Endodermal cell (in vitro differentiated cells): ENCODE measurements around the gene RNF121. TPM values are rescaled to one million over a fixed set of nuclear protein-coding genes. Genes with fewer than 3 reads are reported as not detected.
A peak's percentile ranks its signal among the peaks of the same experiment; 100 is the strongest.

Experiments
- DNase-seq: peaks from one replicate; pipeline ENCODE4 v3.0.0-alpha.2; 2017
- H3K27ac ChIP-seq: 2 replicates; pipeline ENCODE4 v1.5.1; 2013; ENCODE audit warnings: mild to moderate bottlenecking, low read depth, low read length, moderate library complexity
- H3K27me3 ChIP-seq: 2 replicates; pipeline ENCODE4 v1.6.1; 2013; ENCODE audit warnings: mild to moderate bottlenecking, low read length, moderate library complexity; ENCODE audit not compliant: insufficient read depth, control insufficient read depth, poor library complexity, severe bottlenecking
- H3K36me3 ChIP-seq: 2 replicates; pipeline ENCODE4 v1.7.0; 2013; ENCODE audit warnings: mild to moderate bottlenecking, low read length, moderate library complexity; ENCODE audit not compliant: control insufficient read depth, insufficient read depth
- H3K4me1 ChIP-seq: one replicate; pipeline ENCODE4 v1.7.0; 2013; ENCODE audit warnings: low read length; ENCODE audit not compliant: control insufficient read depth, insufficient read depth
- H3K4me3 ChIP-seq: 2 replicates; pipeline ENCODE4 v1.5.1; 2013; ENCODE audit warnings: mild to moderate bottlenecking, low read length, moderate library complexity
- H3K9ac ChIP-seq: 2 replicates; pipeline ENCODE4 v1.6.1; 2013; ENCODE audit warnings: mild to moderate bottlenecking, low read length, moderate library complexity; ENCODE audit not compliant: poor library complexity, severe bottlenecking; ENCODE audit errors: extremely low read depth
- H3K9me3 ChIP-seq: 2 replicates; pipeline ENCODE4 v1.6.1; 2013; ENCODE audit warnings: mild to moderate bottlenecking, low read length, moderate library complexity; ENCODE audit not compliant: control insufficient read depth
- H3K27ac Mint-ChIP-seq: 2 replicates; pipeline ENCODE4 v1.8.0; 2020; ENCODE audit warnings: mixed read lengths
- H3K27me3 Mint-ChIP-seq: 2 replicates; pipeline ENCODE4 v1.8.0; 2021; ENCODE audit warnings: mild to moderate bottlenecking, mixed read lengths; ENCODE audit not compliant: insufficient read depth
- H3K36me3 Mint-ChIP-seq: 2 replicates; pipeline ENCODE4 v1.8.0; 2020; ENCODE audit warnings: low read depth, mixed read lengths
- H3K4me1 Mint-ChIP-seq: 2 replicates; pipeline ENCODE4 v1.8.0; 2020; ENCODE audit warnings: mixed read lengths
- H3K4me3 Mint-ChIP-seq: 2 replicates; pipeline ENCODE4 v1.8.0; 2020; ENCODE audit warnings: mild to moderate bottlenecking, moderate library complexity, mixed read lengths
- H3K9me3 Mint-ChIP-seq: 2 replicates; pipeline ENCODE4 v1.8.0; 2020; ENCODE audit warnings: mild to moderate bottlenecking, mixed read lengths
- WGBS, 2 experiments: methylation state at CpG; one replicate each; pipeline versions ENCODE4 v1.1.5 to v1.1.7; 2013; ENCODE audit warnings: missing lambda C conversion rate in 2 of 2, mixed read lengths in 1 of 2; ENCODE audit not compliant: insufficient coverage in 1 of 2, insufficient read length in 1 of 2; 5-methylcytosine and 5-hydroxymethylcytosine counted together
- total RNA-seq, 2 donors: library from RNA; stranded (reverse); fragmentation: NEBNext Ultra II Directional in 1 of 2; extraction: Animal tissue kit (Norgen Biotek cat#: 25700) in 1 of 2; gene quantifications; 2 replicates in 1 of 2; 3 replicates in 1 of 2; pipeline ENCODE4 v1.2.1, GENCODE V29; 2021
- TF ChIP-seq, protein P1 (sequence below): fragments of 200-600 bp; sonication (generic); conservative IDR thresholded peaks from 2 replicates; pipeline ENCODE4 v1.5.0; 2021; ENCODE audit warnings: antibody characterized with exemption, mild to moderate bottlenecking

RNF121 gene
- total RNA-seq, 2 donors from 2014 or later: 50.9 to 52.2 TPM

DNA sequence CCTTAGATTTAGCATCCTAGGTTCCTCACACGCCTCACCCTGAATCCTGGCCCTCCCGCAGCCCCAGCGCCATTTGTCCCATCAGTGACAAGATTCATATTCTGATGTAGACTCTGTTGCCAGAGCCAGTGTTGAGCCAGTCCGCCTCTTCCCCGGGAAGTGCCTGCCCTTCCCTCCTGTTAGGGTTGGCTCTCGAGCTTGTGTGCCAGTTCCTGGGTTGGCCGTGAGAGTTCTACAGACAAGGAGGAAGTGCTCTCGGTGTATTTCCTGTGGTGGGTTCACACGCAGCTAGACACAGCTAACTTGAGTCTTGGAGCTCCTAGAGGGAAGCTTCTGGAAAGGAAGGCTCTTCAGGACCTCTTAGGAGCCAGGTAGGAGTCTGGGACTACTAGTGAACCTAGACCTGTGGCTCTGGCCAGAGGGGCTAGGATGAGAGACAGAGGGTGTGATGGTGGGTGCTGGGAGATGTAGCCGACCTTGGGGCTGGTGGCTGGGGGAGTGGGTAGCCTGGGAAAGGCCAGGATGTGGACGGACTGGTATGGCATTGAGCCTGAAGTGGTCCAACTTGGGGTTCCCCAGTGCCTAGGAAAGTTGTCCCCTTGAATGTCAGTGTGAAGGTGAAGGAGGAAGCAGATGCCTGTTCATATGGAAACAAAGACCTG lies 69.9 kb downstream of the RNF121 start, which contains the start of gene IL18BP:
TSS of gene IL18BP (plus strand) at position 261 of the 662 bp plus-strand sequence. CDS start 1,076 bp downstream, outside the sequence.
- TF ChIP-seq, protein P1, sequence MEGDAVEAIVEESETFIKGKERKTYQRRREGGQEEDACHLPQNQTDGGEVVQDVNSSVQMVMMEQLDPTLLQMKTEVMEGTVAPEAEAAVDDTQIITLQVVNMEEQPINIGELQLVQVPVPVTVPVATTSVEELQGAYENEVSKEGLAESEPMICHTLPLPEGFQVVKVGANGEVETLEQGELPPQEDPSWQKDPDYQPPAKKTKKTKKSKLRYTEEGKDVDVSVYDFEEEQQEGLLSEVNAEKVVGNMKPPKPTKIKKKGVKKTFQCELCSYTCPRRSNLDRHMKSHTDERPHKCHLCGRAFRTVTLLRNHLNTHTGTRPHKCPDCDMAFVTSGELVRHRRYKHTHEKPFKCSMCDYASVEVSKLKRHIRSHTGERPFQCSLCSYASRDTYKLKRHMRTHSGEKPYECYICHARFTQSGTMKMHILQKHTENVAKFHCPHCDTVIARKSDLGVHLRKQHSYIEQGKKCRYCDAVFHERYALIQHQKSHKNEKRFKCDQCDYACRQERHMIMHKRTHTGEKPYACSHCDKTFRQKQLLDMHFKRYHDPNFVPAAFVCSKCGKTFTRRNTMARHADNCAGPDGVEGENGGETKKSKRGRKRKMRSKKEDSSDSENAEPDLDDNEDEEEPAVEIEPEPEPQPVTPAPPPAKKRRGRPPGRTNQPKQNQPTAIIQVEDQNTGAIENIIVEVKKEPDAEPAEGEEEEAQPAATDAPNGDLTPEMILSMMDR: no peak
- peak within 1 kb of the TSS; percentile 28 for H3K27ac Mint-ChIP-seq
- no peak for DNase-seq

DNA sequence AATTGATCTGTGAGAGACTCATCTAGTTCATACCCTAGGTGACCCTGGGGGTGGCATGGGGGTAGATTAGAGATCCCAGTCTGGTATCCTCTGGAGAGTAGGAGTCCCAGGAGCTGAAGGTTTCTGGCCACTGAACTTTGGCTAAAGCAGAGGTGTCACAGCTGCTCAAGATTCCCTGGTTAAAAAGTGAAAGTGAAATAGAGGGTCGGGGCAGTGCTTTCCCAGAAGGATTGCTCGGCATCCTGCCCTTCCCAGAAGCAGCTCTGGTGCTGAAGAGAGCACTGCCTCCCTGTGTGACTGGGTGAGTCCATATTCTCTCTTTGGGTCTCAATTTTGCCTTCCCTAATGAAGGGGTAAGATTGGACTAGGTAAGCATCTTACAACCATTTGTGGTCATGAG lies 70.5 kb downstream of the RNF121 start:
- TF ChIP-seq, protein P1: no peak
- H3K4me3 ChIP-seq: no peak overlapping the region
- peaks cover 32% of the 10 kb centered on the region for H3K36me3 ChIP-seq
- H3K27me3 ChIP-seq: no peaks in the 10 kb centered on the region
- H3K4me1 Mint-ChIP-seq: peaks cover 6% of the 10 kb centered on the region
- no peak overlapping the region for H3K9ac ChIP-seq
- WGBS, 2 experiments: 87 to 94% methylated on average over 2 of the region's 2 CpGs
- H3K4me1 ChIP-seq: peaks cover 19% of the 10 kb centered on the region
- no peak overlapping the region for H3K27ac Mint-ChIP-seq
- no peaks in the 10 kb centered on the region for H3K9me3 ChIP-seq
- no peak overlapping the region for H3K4me3 Mint-ChIP-seq
- H3K27me3 Mint-ChIP-seq: no peaks in the 10 kb centered on the region
- H3K9me3 Mint-ChIP-seq: no peaks in the 10 kb centered on the region
- no peak for DNase-seq
- no peak overlapping the region for H3K27ac ChIP-seq
- H3K36me3 Mint-ChIP-seq: peaks cover 36% of the 10 kb centered on the region

More for the DNA sequence above, 69.9 kb downstream of the RNF121 start, which contains the start of gene IL18BP:
- 93 to 97% methylated on average over 9 to 11 of the region's 11 CpGs for WGBS, 2 experiments
- no peaks in the 10 kb centered on the region for H3K9me3 ChIP-seq
- Mint-ChIP-seq H3K27me3 (no peaks in the 10 kb centered on the region), H3K36me3 (peaks cover 31% of the 10 kb centered on the region), H3K4me3 (no peak within 1 kb of the TSS), H3K4me1 (peaks cover 6% of the 10 kb centered on the region), H3K9me3 (no peaks in the 10 kb centered on the region)
- H3K4me1 ChIP-seq: peaks cover 19% of the 10 kb centered on the region
- H3K9ac ChIP-seq: no peak within 1 kb of the TSS
- no peaks in the 10 kb centered on the region for H3K27me3 ChIP-seq
- peaks cover 28% of the 10 kb centered on the region for H3K36me3 ChIP-seq
- H3K27ac ChIP-seq: no peak within 1 kb of the TSS
- H3K4me3 ChIP-seq: no peak within 1 kb of the TSS

DNA sequence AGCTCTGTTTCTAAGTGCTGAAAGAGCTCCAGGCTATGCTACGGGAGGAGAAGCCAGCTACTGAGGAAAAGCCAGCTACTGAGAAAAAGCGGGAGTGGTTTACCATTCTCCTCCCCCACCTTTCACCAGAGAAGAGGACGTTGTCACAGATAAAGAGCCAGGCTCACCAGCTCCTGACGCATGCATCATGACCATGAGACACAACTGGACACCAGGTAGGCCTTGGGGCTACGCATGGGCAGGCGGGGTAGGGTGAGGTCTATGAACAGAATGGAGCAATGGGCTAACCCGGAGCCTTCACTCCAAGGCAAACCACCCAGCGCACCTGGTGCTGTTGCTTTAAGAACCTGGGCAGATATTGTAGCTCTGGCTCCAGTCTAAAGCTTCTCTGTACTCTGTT lies 71.0 kb downstream of the RNF121 start:
- H3K27ac Mint-ChIP-seq: no peak overlapping the region
- H3K4me1 Mint-ChIP-seq: peaks cover 6% of the 10 kb centered on the region
- Histone ChIP-seq H3K9me3 (no peaks in the 10 kb centered on the region), H3K9ac (no peak overlapping the region), H3K4me1 (peaks cover 14% of the 10 kb centered on the region), H3K27me3 (no peaks in the 10 kb centered on the region), H3K36me3 (peaks cover 36% of the 10 kb centered on the region), H3K27ac (no peak overlapping the region), H3K4me3 (no peak overlapping the region)
- DNase-seq: no peak
- H3K9me3 Mint-ChIP-seq: no peaks in the 10 kb centered on the region
- no peak overlapping the region for H3K4me3 Mint-ChIP-seq
- no peaks in the 10 kb centered on the region for H3K27me3 Mint-ChIP-seq
- TF ChIP-seq, protein P1: no peak
- 95 to 100% methylated on average over 5 to 8 of the region's 8 CpGs for WGBS, 2 experiments
- H3K36me3 Mint-ChIP-seq: peaks cover 41% of the 10 kb centered on the region
